IMR-90 (cell line): ENCODE results near the gene HDAC8. TPM values are rescaled to one million over a fixed set of nuclear protein-coding genes. Genes with fewer than 3 reads are reported as not detected.
"Not testable (repeated sequence)": the region's sequence is repeated elsewhere in the genome, so short reads cannot be mapped to it uniquely, and the experiment has no call there.

Experiments used
- ATAC-seq: fragments of 200-7000 bp; cut with Tn5 transposase; 2 replicates; pipeline ENCODE4 v1.9.1; 2020; ENCODE audit warnings: low read depth, mild to moderate bottlenecking, moderate library complexity
- BruUV-seq: library from RNA; stranded (reverse); fragments of 400-500 nt; replicated peaks from 2 replicates; lab custom pipeline; 2021; lab: Mats Ljungman, UMichigan
- CTCF ChIA-PET: fragments of 300-600 bp; formaldehyde crosslinking; extraction: SDS; loops from one replicate; lab custom pipeline; 2021; ENCODE audit warnings: antibody characterized with exemption; lab: Yijun Ruan, JAX
- POLR2A ChIA-PET: fragments of 300-600 bp; sonication (Branson Sonifier 250); formaldehyde crosslinking; loops from one replicate; lab custom pipeline; 2022; ENCODE audit warnings: antibody characterized with exemption; ENCODE audit not compliant: unreplicated experiment; lab: Charles Lee
- DNase-seq: peaks from one replicate; pipeline ENCODE4 v3.0.0; 2013
- H2AFZ ChIP-seq: replicated peaks from 2 replicates; pipeline ENCODE3; 2013; ENCODE audit warnings: low read length, mild to moderate bottlenecking; ENCODE audit not compliant: poor library complexity
- H2AK5ac ChIP-seq: 2 replicates; pipeline ENCODE4 v1.6.1; 2013; ENCODE audit warnings: low read depth, low read length, inconsistent platforms
- H2AK9ac ChIP-seq: replicated peaks from 2 replicates; pipeline ENCODE3; 2013; ENCODE audit warnings: mild to moderate bottlenecking, low read depth, low read length, moderate library complexity; ENCODE audit not compliant: poor library complexity
- H2BK120ac ChIP-seq: 2 replicates; pipeline ENCODE4 v1.6.1; 2013; ENCODE audit warnings: low read depth, low read length, inconsistent platforms
- H2BK15ac ChIP-seq: 3 replicates; pipeline ENCODE4 v1.6.1; 2013; ENCODE audit warnings: low read depth, low read length, inconsistent platforms
- H2BK20ac ChIP-seq: 2 replicates; pipeline ENCODE4 v1.6.1; 2013; ENCODE audit warnings: low read depth, mild to moderate bottlenecking, inconsistent platforms, low read length, moderate library complexity
- H2BK5ac ChIP-seq: 2 replicates; pipeline ENCODE4 v1.6.1; 2013; ENCODE audit warnings: mild to moderate bottlenecking, low read depth, low read length, inconsistent platforms; ENCODE audit not compliant: poor library complexity, severe bottlenecking
- H3K14ac ChIP-seq: replicated peaks from 2 replicates; pipeline ENCODE4 v1.6.1; 2013; ENCODE audit warnings: low read depth, low read length, inconsistent platforms
- H3K18ac ChIP-seq: 2 replicates; pipeline ENCODE4 v1.6.1; 2013; ENCODE audit warnings: low read depth, low read length, control low read depth
- H3K23ac ChIP-seq: 2 replicates; pipeline ENCODE4 v1.6.1; 2013; ENCODE audit warnings: low read depth, low read length, inconsistent platforms
- H3K27ac ChIP-seq: 2 replicates; pipeline ENCODE4 v1.5.1; 2013; ENCODE audit warnings: mild to moderate bottlenecking, control low read depth, low read length; ENCODE audit not compliant: insufficient read depth
- H3K27me3 ChIP-seq: 2 replicates; pipeline ENCODE4 v1.6.1; 2013; ENCODE audit warnings: low read length; ENCODE audit not compliant: control insufficient read depth, insufficient read depth
- H3K36me3 ChIP-seq: 2 replicates; pipeline ENCODE4 v1.6.1; 2013; ENCODE audit warnings: low read length, mixed read lengths; ENCODE audit not compliant: control insufficient read depth, insufficient read depth
- H3K4ac ChIP-seq: 2 replicates; pipeline ENCODE4 v1.6.1; 2013; ENCODE audit warnings: low read depth, low read length, inconsistent platforms
- H3K4me1 ChIP-seq: 2 replicates; pipeline ENCODE4 v1.6.1; 2013; ENCODE audit warnings: low read length, mixed read lengths; ENCODE audit not compliant: control insufficient read depth, insufficient read depth
- H3K4me2 ChIP-seq: 2 replicates; pipeline ENCODE4 v1.6.1; 2013; ENCODE audit warnings: low read depth, mild to moderate bottlenecking, control low read depth, low read length, moderate library complexity
- H3K4me3 ChIP-seq: 2 replicates; pipeline ENCODE4 v1.5.1; 2013; ENCODE audit warnings: low read depth, mild to moderate bottlenecking, control low read depth, low read length, moderate library complexity; ENCODE audit not compliant: insufficient read depth
- H3K56ac ChIP-seq: 2 replicates; pipeline ENCODE4 v1.6.1; 2013; ENCODE audit warnings: low read length, inconsistent platforms; ENCODE audit not compliant: insufficient read depth; ENCODE audit errors: extremely low read depth
- H3K79me1 ChIP-seq, 2 experiments: 2 replicates each; pipeline ENCODE4 v1.6.1; 2013; ENCODE audit warnings: low read length in 2 of 2, inconsistent platforms in 1 of 2, low read depth in 1 of 2
- H3K9ac ChIP-seq: 2 replicates; pipeline ENCODE4 v1.6.1; 2013; ENCODE audit warnings: low read depth, low read length, control low read depth
- H3K9me1 ChIP-seq: 2 replicates; pipeline ENCODE4 v1.6.1; 2013; ENCODE audit warnings: low read length, inconsistent platforms; ENCODE audit not compliant: insufficient read depth
- H3K9me3 ChIP-seq: 2 replicates; pipeline ENCODE4 v1.6.1; 2013; ENCODE audit warnings: low read length; ENCODE audit not compliant: control insufficient read depth, insufficient read depth
- H4K20me1 ChIP-seq: 2 replicates; pipeline ENCODE4 v1.6.1; 2013; ENCODE audit warnings: low read length, inconsistent platforms; ENCODE audit not compliant: insufficient read depth
- H4K5ac ChIP-seq: 2 replicates; pipeline ENCODE4 v1.6.1; 2013; ENCODE audit warnings: mild to moderate bottlenecking, low read depth, low read length, control low read depth
- H4K8ac ChIP-seq, 2 experiments: 2 replicates each; pipeline ENCODE4 v1.6.1; 2013; ENCODE audit warnings: low read depth in 2 of 2, low read length in 2 of 2, control low read depth in 1 of 2, inconsistent platforms in 1 of 2
- H4K91ac ChIP-seq: 2 replicates; pipeline ENCODE4 v1.6.1; 2013; ENCODE audit warnings: low read depth, low read length, inconsistent platforms; ENCODE audit not compliant: insufficient read depth
- WGBS, 2 experiments: methylation state at CpG; one replicate each; pipeline versions ENCODE4 v1.1.5 to v1.1.7; 2013; ENCODE audit warnings: missing lambda C conversion rate in 2 of 2; ENCODE audit not compliant: insufficient read length in 1 of 2; ENCODE audit errors: extremely low coverage in 2 of 2; 5-methylcytosine and 5-hydroxymethylcytosine counted together
- dilution Hi-C: fragments of 300-500 bp; cut with HindIII; formaldehyde crosslinking; loops from one replicate; pipeline ENCODE4 v1.14.3; 2018; ENCODE audit warnings: low sequenced_read_pairs; ENCODE audit not compliant: unreplicated experiment
- in situ Hi-C: fragments of 300-500 bp; cut with MboI; formaldehyde crosslinking; loops from 3 replicates; pipeline ENCODE4 v1.14.3; 2019; ENCODE audit warnings: low sequenced_read_pairs, inconsistent platforms, mixed read lengths
- intact Hi-C: fragments of 100-400 bp; cut with micrococcal nuclease; formaldehyde crosslinking; loops from 2 replicates; pipeline ENCODE4 v1.10.0; 2022
- polyA plus RNA-seq, 3 experiments: library from polyadenylated mRNA; depleted of rRNA; stranded (reverse); fragments of >200 nt; gene quantifications; 2 replicates each; pipeline ENCODE4 v1.2.3, GENCODE V29; 2012; ENCODE audit warnings: low replicate concordance in 1 of 3
- total RNA-seq: library from RNA; depleted of rRNA; stranded (reverse); fragments of >200 nt; gene quantifications from 2 replicates; pipeline ENCODE4 v1.2.3, GENCODE V29; 2012

Gene HDAC8
- total and polyA plus RNA-seq, 2 of the 4 experiments (the other 2 are of a cell fraction), result 16.1 to 28.5 TPM

GRCh38 chrX:72490221-72490620 lies 82.4 kb downstream of the HDAC8 start:
- no CpG with 5 or more reads among the region's 6 CpGs for WGBS, 2 experiments
- H2BK120ac ChIP-seq, dilution Hi-C loops, H3K27ac ChIP-seq, H4K91ac ChIP-seq, H3K27me3 ChIP-seq, H3K4me2 ChIP-seq, DNase-seq, H3K56ac ChIP-seq, H4K8ac ChIP-seq, intact Hi-C loops, H3K18ac ChIP-seq, H2BK5ac ChIP-seq, H3K79me1 ChIP-seq, H3K9ac ChIP-seq, H3K4me3 ChIP-seq, H3K4ac ChIP-seq, H2BK20ac ChIP-seq, H4K20me1 ChIP-seq, CTCF ChIA-PET, ATAC-seq, H3K9me3 ChIP-seq, BruUV-seq, in situ Hi-C loops, H4K5ac ChIP-seq, POLR2A ChIA-PET, H3K9me1 ChIP-seq, H3K36me3 ChIP-seq, H2AFZ ChIP-seq, H3K4me1 ChIP-seq, H3K23ac ChIP-seq, H3K14ac ChIP-seq, H2AK5ac ChIP-seq, H2AK9ac ChIP-seq, H2BK15ac ChIP-seq: not testable (repeated sequence)
